ENCODE measurements around the gene CDC42BPA.

The CDC42BPA gene

GRCh38 chr1:226990133-226990716 lies 328.1 kb downstream of the CDC42BPA start:
- peak; percentile 95 to 98 for ATAC-seq

GRCh38 chr1:226989085-226989920 lies 329.0 kb downstream of the CDC42BPA start:
- ATAC-seq, result no peak

- no peak for ATAC-seq
Observed at GRCh38 chr1:226988334-226988666, 330.0 kb downstream of the CDC42BPA start.

GRCh38 chr1:226987623-226988333 lies 330.5 kb downstream of the CDC42BPA start:
- ATAC-seq, result no peak

GRCh38 chr1:226987179-226987536 lies 331.1 kb downstream of the CDC42BPA start:
- ATAC-seq, result no peak

- no peak for ATAC-seq
Observed at GRCh38 chr1:226986496-226987178, 331.7 kb downstream of the CDC42BPA start.

- ATAC-seq, result no peak
Observed at GRCh38 chr1:226985839-226986463, 332.3 kb downstream of the CDC42BPA start.

- no peak for ATAC-seq
Observed at GRCh38 chr1:226985239-226985838, 333.0 kb downstream of the CDC42BPA start.

GRCh38 chr1:226984521-226985238 lies 333.6 kb downstream of the CDC42BPA start:
- no peak for ATAC-seq

GRCh38 chr1:226983992-226984364 lies 334.3 kb downstream of the CDC42BPA start:
- ATAC-seq, result no peak

- ATAC-seq, result no peak
Observed at GRCh38 chr1:226983247-226983991, 334.9 kb downstream of the CDC42BPA start.

- ATAC-seq, result no peak
Observed at GRCh38 chr1:226982451-226983177, 335.7 kb downstream of the CDC42BPA start.

- no peak for ATAC-seq
Observed at GRCh38 chr1:226981838-226982237, 336.5 kb downstream of the CDC42BPA start.

GRCh38 chr1:226981386-226981817 lies 336.9 kb downstream of the CDC42BPA start:
- no peak for ATAC-seq

GRCh38 chr1:226980565-226981385 lies 337.5 kb downstream of the CDC42BPA start:
- ATAC-seq, result no peak

GRCh38 chr1:226980122-226980560 lies 338.2 kb downstream of the CDC42BPA start:
- ATAC-seq, result no peak

GRCh38 chr1:226979517-226980121 lies 338.7 kb downstream of the CDC42BPA start:
- ATAC-seq, result no peak

- ATAC-seq, result no peak
Observed at GRCh38 chr1:226979115-226979516, 339.2 kb downstream of the CDC42BPA start.

Data from activated CD4-positive, CD25-positive, alpha-beta regulatory T cell treated with anti-CD3 and anti-CD28 coated beads, Interleukin-2, amount 50 U/mL, for 24 hours (primary cell).